Astrocyte (in vitro differentiated cells and primary cell): ENCODE results near the gene RBCK1.

Experiments used
- EZH2 ChIP-seq: IDR thresholded peaks from 2 replicates; pipeline ENCODE4 v1.6.1; 2012; ENCODE audit warnings: mild to moderate bottlenecking, low read length, inconsistent platforms; ENCODE audit not compliant: insufficient read depth
- TF ChIP-seq, protein P1 (sequence below): IDR thresholded peaks from 2 replicates; pipeline ENCODE4 v1.5.1; 2011; ENCODE audit warnings: low read depth, mild to moderate bottlenecking, inconsistent platforms, low read length, moderate library complexity; ENCODE audit not compliant: insufficient read depth

GRCh38 chr20:444862-445426 is 36.8 kb downstream of the RBCK1 start:
- TF ChIP-seq, protein P1, sequence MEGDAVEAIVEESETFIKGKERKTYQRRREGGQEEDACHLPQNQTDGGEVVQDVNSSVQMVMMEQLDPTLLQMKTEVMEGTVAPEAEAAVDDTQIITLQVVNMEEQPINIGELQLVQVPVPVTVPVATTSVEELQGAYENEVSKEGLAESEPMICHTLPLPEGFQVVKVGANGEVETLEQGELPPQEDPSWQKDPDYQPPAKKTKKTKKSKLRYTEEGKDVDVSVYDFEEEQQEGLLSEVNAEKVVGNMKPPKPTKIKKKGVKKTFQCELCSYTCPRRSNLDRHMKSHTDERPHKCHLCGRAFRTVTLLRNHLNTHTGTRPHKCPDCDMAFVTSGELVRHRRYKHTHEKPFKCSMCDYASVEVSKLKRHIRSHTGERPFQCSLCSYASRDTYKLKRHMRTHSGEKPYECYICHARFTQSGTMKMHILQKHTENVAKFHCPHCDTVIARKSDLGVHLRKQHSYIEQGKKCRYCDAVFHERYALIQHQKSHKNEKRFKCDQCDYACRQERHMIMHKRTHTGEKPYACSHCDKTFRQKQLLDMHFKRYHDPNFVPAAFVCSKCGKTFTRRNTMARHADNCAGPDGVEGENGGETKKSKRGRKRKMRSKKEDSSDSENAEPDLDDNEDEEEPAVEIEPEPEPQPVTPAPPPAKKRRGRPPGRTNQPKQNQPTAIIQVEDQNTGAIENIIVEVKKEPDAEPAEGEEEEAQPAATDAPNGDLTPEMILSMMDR, result no peak
- no peak for TF ChIP-seq EZH2
